RWPE1 (cell line): ENCODE results near the gene HRC.
"Not testable (repeated sequence)": the region's sequence is repeated elsewhere in the genome, so short reads cannot be mapped to it uniquely, and the experiment has no call there.

Experiments used
- CTCF ChIA-PET: fragments of 350-600 bp; sonication (Branson Sonifier 250); formaldehyde crosslinking; extraction: SDS; loops from one replicate; lab custom pipeline; 2021; lab: Yijun Ruan, JAX
- POLR2A ChIA-PET: fragments of 400-600 bp; formaldehyde crosslinking; extraction: SDS; loops from one replicate; lab custom pipeline; 2020; ENCODE audit warnings: antibody characterized with exemption; ENCODE audit not compliant: low non-redundant PET; lab: Yijun Ruan, JAX
- DNase-seq: peaks from one replicate; pipeline ENCODE4 v3.0.0; 2012; ENCODE audit warnings: low spot score
- H3K27ac ChIP-seq: fragments of 450-650 bp; 2 replicates; pipeline ENCODE4 v1.5.1; 2017
- TF ChIP-seq, protein P1 (sequence below): fragments of 450-650 bp; conservative IDR thresholded peaks from 2 replicates; pipeline ENCODE4 v1.5.1; 2017; ENCODE audit warnings: low read depth, mild to moderate bottlenecking

The HRC gene

DNA sequence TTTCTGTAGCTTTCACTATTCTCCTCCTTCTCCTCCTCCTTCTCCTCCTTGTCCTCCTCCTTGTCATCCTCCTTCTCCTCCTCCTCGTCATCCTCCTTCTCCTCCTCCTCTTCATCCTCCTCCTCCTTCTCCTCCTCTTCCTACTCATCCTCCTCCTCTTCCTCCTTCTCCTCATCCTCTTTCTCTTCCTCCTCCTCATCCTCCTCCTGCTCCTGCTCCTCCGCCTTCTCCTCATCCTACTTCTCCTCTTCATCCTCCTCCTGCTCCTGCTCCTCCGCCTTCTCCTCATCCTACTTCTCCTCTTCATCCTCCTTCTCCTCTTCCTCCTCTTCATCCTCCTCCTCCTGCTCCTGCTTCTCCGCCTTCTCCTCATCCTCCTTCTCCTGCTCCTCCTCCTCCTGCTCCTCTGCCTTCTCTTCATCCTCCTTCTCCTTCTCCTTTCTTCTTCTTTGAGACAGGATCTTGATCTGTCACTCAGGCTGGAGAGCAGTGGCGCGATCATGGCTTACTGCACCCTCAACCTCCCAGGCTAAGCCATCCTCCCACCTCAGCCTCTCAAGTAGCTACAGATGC, 38.7 kb upstream of the HRC start:
- CTCF ChIA-PET = no interaction called here

DNA sequence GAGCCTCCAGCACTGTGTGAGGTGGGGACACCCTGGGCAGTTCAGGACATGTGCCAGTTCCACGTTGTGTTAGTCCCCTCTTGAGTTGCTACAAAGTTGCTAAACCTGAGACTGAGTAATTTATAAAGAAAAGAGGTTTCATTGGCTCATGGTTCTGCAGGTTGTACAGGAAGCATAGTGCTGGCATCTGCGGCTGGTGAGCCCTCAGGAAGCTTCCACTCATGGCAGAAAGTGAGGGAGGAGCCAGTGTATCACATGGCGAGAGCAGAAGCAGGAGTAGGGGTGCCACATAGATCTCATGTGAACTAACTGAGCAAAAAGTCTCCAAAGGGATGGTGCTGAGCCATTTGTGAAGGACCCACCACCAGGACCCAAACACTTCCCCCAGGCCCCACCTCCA, 35.6 kb upstream of the HRC start:
- TF ChIP-seq, protein P1, sequence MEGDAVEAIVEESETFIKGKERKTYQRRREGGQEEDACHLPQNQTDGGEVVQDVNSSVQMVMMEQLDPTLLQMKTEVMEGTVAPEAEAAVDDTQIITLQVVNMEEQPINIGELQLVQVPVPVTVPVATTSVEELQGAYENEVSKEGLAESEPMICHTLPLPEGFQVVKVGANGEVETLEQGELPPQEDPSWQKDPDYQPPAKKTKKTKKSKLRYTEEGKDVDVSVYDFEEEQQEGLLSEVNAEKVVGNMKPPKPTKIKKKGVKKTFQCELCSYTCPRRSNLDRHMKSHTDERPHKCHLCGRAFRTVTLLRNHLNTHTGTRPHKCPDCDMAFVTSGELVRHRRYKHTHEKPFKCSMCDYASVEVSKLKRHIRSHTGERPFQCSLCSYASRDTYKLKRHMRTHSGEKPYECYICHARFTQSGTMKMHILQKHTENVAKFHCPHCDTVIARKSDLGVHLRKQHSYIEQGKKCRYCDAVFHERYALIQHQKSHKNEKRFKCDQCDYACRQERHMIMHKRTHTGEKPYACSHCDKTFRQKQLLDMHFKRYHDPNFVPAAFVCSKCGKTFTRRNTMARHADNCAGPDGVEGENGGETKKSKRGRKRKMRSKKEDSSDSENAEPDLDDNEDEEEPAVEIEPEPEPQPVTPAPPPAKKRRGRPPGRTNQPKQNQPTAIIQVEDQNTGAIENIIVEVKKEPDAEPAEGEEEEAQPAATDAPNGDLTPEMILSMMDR = no peak
- ChIA-PET POLR2A (no interaction called here), CTCF (interaction anchor here (0.6 to 1.3 kb wide), 3 partner anchors 8 to 156 kb away, joined by 3 to 4 read pairs (median 3); no protein-coding TSS in a partner anchor)
- no peak overlapping the region for H3K27ac ChIP-seq
- no peak for DNase-seq

More for the DNA sequence above, 38.7 kb upstream of the HRC start:
- TF ChIP-seq, protein P1 = no peak
- no peak for DNase-seq
- H3K27ac ChIP-seq = no peak overlapping the region
- POLR2A ChIA-PET = interaction anchor here (0.6 kb wide), 1 partner anchor 236 kb away, joined by 8 read pairs; no protein-coding TSS in a partner anchor

DNA sequence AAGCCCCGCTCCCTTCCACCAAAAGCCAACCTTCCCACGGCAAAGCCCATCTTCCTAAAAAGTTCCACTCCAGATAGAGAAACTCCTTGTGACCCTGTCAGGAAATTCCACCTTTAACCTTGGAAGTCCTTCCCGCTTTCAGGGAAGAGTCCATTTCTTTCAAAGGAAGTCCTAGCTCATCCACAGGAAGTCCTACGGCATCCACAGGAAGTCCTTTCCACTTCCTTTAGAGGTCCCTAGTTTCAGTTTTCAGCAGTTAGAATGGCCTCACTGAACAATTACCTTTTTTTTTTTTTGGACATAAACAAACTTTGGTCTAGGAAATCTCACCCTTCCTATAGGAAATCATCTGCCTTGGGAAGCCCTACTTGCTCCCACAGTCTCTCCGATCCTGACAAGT, 34.1 kb upstream of the HRC start:
- ChIA-PET POLR2A (no interaction called here), CTCF (interaction anchor here (0.7 to 0.9 kb wide), 2 partner anchors 11 to 89 kb away, joined by 3 read pairs; no protein-coding TSS in a partner anchor)
- no peak for DNase-seq
- TF ChIP-seq, protein P1 = no peak
- H3K27ac ChIP-seq = no peak overlapping the region

DNA sequence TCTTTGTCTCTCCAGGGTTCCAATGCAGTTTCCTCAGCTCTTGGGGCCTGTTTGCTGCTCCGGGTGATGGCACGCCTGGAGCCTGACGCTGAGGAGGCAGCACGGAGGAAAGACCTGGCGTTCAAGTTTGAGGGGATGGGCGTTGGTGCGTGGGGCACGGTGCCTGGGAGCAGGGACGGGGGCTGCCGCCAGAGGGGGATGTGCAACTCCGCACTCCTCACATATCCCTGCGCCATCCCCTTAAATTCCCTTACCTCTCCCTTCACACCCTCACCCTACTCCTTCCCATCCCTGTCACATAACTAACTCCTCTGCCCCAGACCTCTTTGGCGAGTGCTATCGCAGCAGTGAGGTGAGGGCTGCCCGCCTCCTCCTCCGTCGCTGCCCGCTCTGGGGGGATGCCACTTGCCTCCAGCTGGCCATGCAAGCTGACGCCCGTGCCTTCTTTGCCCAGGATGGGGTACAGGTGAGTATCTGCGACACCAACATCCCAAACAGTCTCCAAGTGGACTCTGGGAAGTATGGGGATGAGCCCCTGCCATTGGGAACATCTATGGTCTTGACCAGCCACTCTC, 33.5 kb upstream of the HRC start:
- ChIA-PET CTCF (no interaction called here), POLR2A (no interaction called here)
- TF ChIP-seq, protein P1 = no peak
- no peak overlapping the region for H3K27ac ChIP-seq
- no peak for DNase-seq

DNA sequence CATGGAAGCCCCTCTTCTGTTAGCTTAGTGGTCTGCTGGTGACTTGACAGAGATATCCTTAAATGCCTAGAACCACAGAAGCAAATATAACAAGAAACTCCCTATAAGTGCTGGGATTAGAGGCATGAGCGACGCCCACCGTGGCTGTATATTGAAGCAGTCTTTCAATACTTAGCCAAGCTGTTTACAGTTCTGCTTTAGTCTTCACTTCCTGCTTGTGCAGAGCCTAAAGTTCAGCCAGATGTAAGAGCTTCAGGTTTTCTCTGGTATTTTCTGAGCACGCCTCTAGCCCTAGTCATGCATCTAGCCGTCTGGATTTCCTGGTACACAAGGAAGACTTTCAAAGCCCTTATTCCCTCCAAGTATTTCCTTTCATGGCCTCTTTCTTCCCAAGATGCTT, 30.9 kb upstream of the HRC start:
- no peak for DNase-seq
- ChIA-PET CTCF (interaction anchor here (0.6 to 1.6 kb wide), 4 partner anchors 12 to 811 kb away, joined by 3 to 6 read pairs (median 3); no protein-coding TSS in a partner anchor), POLR2A (no interaction called here)

DNA sequence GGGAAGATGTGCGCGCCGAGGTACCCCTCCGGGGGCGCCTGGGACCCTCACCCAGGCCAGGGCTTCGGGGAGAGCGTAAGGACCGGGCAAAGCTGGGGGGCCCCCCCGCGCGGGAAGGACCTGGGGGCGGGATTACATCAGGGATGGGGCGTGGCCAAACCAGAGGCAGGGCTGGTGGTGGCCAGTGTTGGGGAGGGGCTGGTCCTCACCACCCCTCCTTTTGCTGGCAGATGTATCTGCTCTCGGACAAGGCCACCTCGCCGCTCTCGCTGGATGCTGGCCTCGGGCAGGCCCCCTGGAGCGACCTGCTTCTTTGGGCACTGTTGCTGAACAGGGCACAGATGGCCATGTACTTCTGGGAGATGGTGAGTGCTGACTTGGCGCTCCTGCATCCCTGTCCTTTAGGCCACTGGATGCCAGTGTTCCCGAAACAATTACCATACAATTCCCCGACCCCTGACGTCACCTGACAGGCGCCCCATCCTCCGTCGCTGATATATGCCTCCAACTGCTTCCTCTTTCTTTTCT, 27.7 kb upstream of the HRC start:
- CTCF ChIA-PET = no interaction called here
- TF ChIP-seq, protein P1 = no peak
- no peak overlapping the region for H3K27ac ChIP-seq
- no peak for DNase-seq
- POLR2A ChIA-PET = interaction anchor here (0.6 kb wide), 1 partner anchor 30 kb away, joined by 3 read pairs; no protein-coding TSS in a partner anchor

More for the DNA sequence above, 30.9 kb upstream of the HRC start:
- H3K27ac ChIP-seq = no peak overlapping the region
- TF ChIP-seq, protein P1 = no peak

DNA sequence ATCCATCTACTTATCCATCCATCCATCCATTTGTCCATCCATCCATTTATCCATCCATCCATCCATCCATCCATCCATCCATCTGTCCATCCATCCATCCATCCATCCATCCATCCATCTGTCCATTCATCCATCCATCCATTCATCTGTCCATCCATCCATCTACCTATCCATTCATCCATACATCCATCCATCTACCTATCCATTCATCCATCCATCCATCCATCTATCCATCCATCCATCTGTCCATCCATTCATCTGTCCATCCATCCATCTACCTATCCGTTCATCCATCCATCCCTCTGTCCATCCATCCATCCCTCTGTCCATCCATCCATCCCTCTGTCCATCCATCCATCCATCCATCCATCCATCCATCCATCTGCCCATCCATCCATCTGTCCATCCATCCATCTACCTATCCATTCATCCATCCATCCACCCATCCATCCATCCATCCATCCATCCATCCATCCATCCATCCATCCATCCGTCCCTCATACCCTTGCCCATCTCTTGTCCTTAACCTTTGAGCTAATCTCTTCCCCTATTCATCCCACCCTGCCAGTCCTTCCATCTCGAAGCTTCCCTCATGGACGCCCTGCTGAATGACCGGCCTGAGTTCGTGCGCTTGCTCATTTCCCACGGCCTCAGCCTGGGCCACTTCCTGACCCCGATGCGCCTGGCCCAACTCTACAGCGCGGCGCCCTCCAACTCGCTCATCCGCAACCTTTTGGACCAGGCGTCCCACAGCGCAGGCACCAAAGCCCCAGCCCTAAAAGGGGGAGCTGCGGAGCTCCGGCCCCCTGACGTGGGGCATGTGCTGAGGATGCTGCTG, 27.0 kb upstream of the HRC start:
- H3K27ac ChIP-seq, DNase-seq, CTCF ChIA-PET, POLR2A ChIA-PET: not testable (repeated sequence)
